AG10803 (cell line): ENCODE data around the gene PTPRCAP.

ENCODE experiments used
- DNase-seq: peaks from one replicate; pipeline ENCODE4 v3.0.0; 2010; ENCODE audit warnings: low read depth
- H3K4me3 ChIP-seq: 2 replicates; pipeline ENCODE4 v1.5.1; 2011; ENCODE audit warnings: mild to moderate bottlenecking, low read length, control low read depth
- CTCF ChIP-seq: conservative IDR thresholded peaks from 2 replicates; pipeline ENCODE4 v1.5.1; 2011; ENCODE audit warnings: mild to moderate bottlenecking, low read length, control low read depth, inconsistent platforms

The PTPRCAP gene

GRCh38 chr11:67409781-67410368 is 27.6 kb downstream of the PTPRCAP start:
- TF ChIP-seq CTCF, result no peak
- no peak for DNase-seq
- H3K4me3 ChIP-seq, result no peak overlapping the region

GRCh38 chr11:67409261-67409666 is 28.2 kb downstream of the PTPRCAP start:
- no peak for TF ChIP-seq CTCF
- DNase-seq, result no peak
- H3K4me3 ChIP-seq, result no peak overlapping the region

- no peak for TF ChIP-seq CTCF
- no peak overlapping the region for H3K4me3 ChIP-seq
- DNase-seq, result no peak
Observed at GRCh38 chr11:67408437-67409200, 28.9 kb downstream of the PTPRCAP start.

GRCh38 chr11:67407688-67408163 is 29.8 kb downstream of the PTPRCAP start:
- DNase-seq, result no peak
- no peak for TF ChIP-seq CTCF
- no peak overlapping the region for H3K4me3 ChIP-seq

- no peak for DNase-seq
- no peak for TF ChIP-seq CTCF
- H3K4me3 ChIP-seq, result no peak overlapping the region
Observed at GRCh38 chr11:67406969-67407687, 30.4 kb downstream of the PTPRCAP start.

GRCh38 chr11:67406420-67406968 is 31.0 kb downstream of the PTPRCAP start:
- no peak for TF ChIP-seq CTCF
- H3K4me3 ChIP-seq, result no peak overlapping the region
- no peak for DNase-seq
